HEK293 (cell line): Measurements from ENCODE around the gene TFAP2E.

ENCODE experiments used
- MYNN ChIP-seq: fragments of 450-650 bp; formaldehyde crosslinking; IDR thresholded peaks from 2 replicates; pipeline ENCODE4 v1.5.1; 2016; ENCODE audit warnings: missing biosample characterization, missing genetic modification characterization, borderline replicate concordance
- ZNF324 ChIP-seq: fragments of 450-650 bp; formaldehyde crosslinking; IDR thresholded peaks from 2 replicates; pipeline ENCODE4 v1.5.1; 2016; ENCODE audit warnings: missing biosample characterization, missing genetic modification characterization
- ZNF362 ChIP-seq: fragments of 450-650 bp; formaldehyde crosslinking; IDR thresholded peaks from 2 replicates; pipeline ENCODE4 v1.5.1; 2016; ENCODE audit warnings: missing biosample characterization, missing genetic modification characterization
- ZNF623 ChIP-seq: fragments of 450-650 bp; formaldehyde crosslinking; IDR thresholded peaks from 2 replicates; pipeline ENCODE4 v1.5.1; 2016; ENCODE audit warnings: missing biosample characterization, missing genetic modification characterization
- ZNF76 ChIP-seq: fragments of 450-650 bp; formaldehyde crosslinking; IDR thresholded peaks from 2 replicates; pipeline ENCODE4; 2016; ENCODE audit warnings: low read depth, missing biosample characterization, missing genetic modification characterization, borderline replicate concordance
- TF ChIP-seq, protein P1 (sequence below): fragments of 450-650 bp; formaldehyde crosslinking; IDR thresholded peaks from 2 replicates; pipeline ENCODE4 v1.5.1; 2016; ENCODE audit warnings: missing biosample characterization, missing genetic modification characterization

- TF ChIP-seq, protein P1, sequence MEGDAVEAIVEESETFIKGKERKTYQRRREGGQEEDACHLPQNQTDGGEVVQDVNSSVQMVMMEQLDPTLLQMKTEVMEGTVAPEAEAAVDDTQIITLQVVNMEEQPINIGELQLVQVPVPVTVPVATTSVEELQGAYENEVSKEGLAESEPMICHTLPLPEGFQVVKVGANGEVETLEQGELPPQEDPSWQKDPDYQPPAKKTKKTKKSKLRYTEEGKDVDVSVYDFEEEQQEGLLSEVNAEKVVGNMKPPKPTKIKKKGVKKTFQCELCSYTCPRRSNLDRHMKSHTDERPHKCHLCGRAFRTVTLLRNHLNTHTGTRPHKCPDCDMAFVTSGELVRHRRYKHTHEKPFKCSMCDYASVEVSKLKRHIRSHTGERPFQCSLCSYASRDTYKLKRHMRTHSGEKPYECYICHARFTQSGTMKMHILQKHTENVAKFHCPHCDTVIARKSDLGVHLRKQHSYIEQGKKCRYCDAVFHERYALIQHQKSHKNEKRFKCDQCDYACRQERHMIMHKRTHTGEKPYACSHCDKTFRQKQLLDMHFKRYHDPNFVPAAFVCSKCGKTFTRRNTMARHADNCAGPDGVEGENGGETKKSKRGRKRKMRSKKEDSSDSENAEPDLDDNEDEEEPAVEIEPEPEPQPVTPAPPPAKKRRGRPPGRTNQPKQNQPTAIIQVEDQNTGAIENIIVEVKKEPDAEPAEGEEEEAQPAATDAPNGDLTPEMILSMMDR (tag by site-specific recombination) = no peak
- TF ChIP-seq ZNF324 (tag by site-specific recombination) = no peak
- no peak for TF ChIP-seq ZNF76 (tag by site-specific recombination)
- no peak for TF ChIP-seq ZNF623
- no peak for TF ChIP-seq MYNN (tag by site-specific recombination)
- TF ChIP-seq ZNF362 (tag by site-specific recombination) = no peak
These were observed 32.7 kb downstream of the TFAP2E start for GRCh38 chr1:35605867-35606182.
